Kidney (tissue), 14 donors: ENCODE data around the gene PHYHIPL. TPM values are rescaled to one million over a fixed set of nuclear protein-coding genes. Genes with fewer than 3 reads are reported as not detected.

Experiments
- DNase-seq, 5 donors: peaks; one replicate each; pipeline ENCODE4 v3.0.0-alpha.2; 2013 to 2020
- FAIRE-seq: peaks from 2 replicates; lab custom pipeline; 2012; peaks lifted over from hg19 to GRCh38; lab: Jason Lieb, UNC
- H3K27ac ChIP-seq, 2 donors: one replicate each; pipeline ENCODE4 v1.7.0; 2013; ENCODE audit warnings: low read depth in 2 of 2, low read length in 2 of 2, inconsistent platforms in 1 of 2
- H3K27me3 ChIP-seq: one replicate; pipeline ENCODE4 v1.7.1; 2013; ENCODE audit warnings: low read length, inconsistent platforms; ENCODE audit not compliant: control insufficient read depth, insufficient read depth
- H3K36me3 ChIP-seq, 3 donors: one replicate each; pipeline versions ENCODE4 v1.7.0 to v1.7.1; 2013; ENCODE audit warnings: low read length in 3 of 3, control low read depth in 1 of 3, inconsistent platforms in 1 of 3; ENCODE audit not compliant: insufficient read depth in 3 of 3, control insufficient read depth in 2 of 3
- H3K4me1 ChIP-seq, 3 donors: one replicate each; pipeline versions ENCODE4 v1.7.0 to v1.7.1; 2013; ENCODE audit warnings: low read length in 3 of 3, inconsistent platforms in 1 of 3, low read depth in 1 of 3; ENCODE audit not compliant: control insufficient read depth in 2 of 3, insufficient read depth in 2 of 3
- H3K4me3 ChIP-seq, 3 donors: one replicate each; pipeline versions ENCODE4 v1.7.0 to v1.8.1; 2013; ENCODE audit warnings: low read length in 3 of 3, control low read depth in 1 of 3, inconsistent platforms in 1 of 3
- H3K9ac ChIP-seq, 3 donors: one replicate each; pipeline versions ENCODE4 v1.7.0 to v1.7.1; 2013; ENCODE audit warnings: low read length in 3 of 3, control low read depth in 1 of 3, inconsistent platforms in 1 of 3
- H3K9me3 ChIP-seq, 3 donors: one replicate each; pipeline versions ENCODE4 v1.7.0 to v1.7.1; 2013; ENCODE audit warnings: low read length in 3 of 3, control low read depth in 1 of 3, inconsistent platforms in 1 of 3; ENCODE audit not compliant: control insufficient read depth in 2 of 3, insufficient read depth in 1 of 3
- CTCF ChIP-seq: IDR thresholded peaks from 3 replicates; pipeline ENCODE4 v1.5.1; 2012; ENCODE audit warnings: mild to moderate bottlenecking, moderate library complexity, borderline replicate concordance; ENCODE audit not compliant: insufficient read depth; ENCODE audit errors: extremely low read depth
- intact Hi-C: fragments of 100-400 bp; cut with DNase I; formaldehyde crosslinking; loops from one replicate; pipeline ENCODE4 v1.11.1; 2022
- polyA plus RNA-seq: library from polyadenylated mRNA; stranded (reverse); fragments of 350-450 nt; fragmentation: Illumina TruSeq; extraction: RNeasy Lipid Tissue Mini Kit (QIAGEN cat#74804); gene quantifications from one replicate; pipeline ENCODE4 v1.2.3, GENCODE V29; 2014; ENCODE audit warnings: low read depth, low replicate concordance; ENCODE audit not compliant: insufficient read depth
- total RNA-seq: library from RNA; stranded (reverse); fragmentation: NEBNext Ultra II Directional; extraction: Animal tissue kit (Norgen Biotek cat#: 25700); gene quantifications from one replicate; pipeline ENCODE4 v1.2.1, GENCODE V29; 2021
- donor health status: control.
- donor health status: control.
- donor health status: control.
- donor health status: control.
- donor health status: control.
- donor health status: DM: yes; HTN: yes; CAD: no.
- donor health status: Normal renal cell carcinoma (clear cell type).

The PHYHIPL gene
- total and polyA plus RNA-seq, 2 donors from 2014 or later, result 12.0 to 19.2 TPM

- DNase-seq (no peak), FAIRE-seq (no peak)
- H3K4me3 ChIP-seq, result no peak overlapping the region
- no peak overlapping the region for H3K9ac ChIP-seq
- H3K27ac ChIP-seq, result no peak overlapping the region
- intact Hi-C loops, result no loop called here
- TF ChIP-seq CTCF, result no peak
- no peaks in the 10 kb centered on the region for H3K9me3 ChIP-seq
- H3K27me3 ChIP-seq, result no peaks in the 10 kb centered on the region
- H3K4me1 ChIP-seq, result no peaks in the 10 kb centered on the region
- peaks cover 0 to 2% (median 0%) of the 10 kb centered on the region in 3 donors for H3K36me3 ChIP-seq
These were observed 94.0 kb downstream of the PHYHIPL start for GRCh38 chr10:59270492-59270891.

- Histone ChIP-seq H3K9me3 (no peaks in the 10 kb centered on the region), H3K36me3 (peaks cover 0 to 1% (median 0%) of the 10 kb centered on the region in 3 donors), H3K4me3 (no peak overlapping the region), H3K27me3 (no peaks in the 10 kb centered on the region), H3K27ac (no peak overlapping the region), H3K4me1 (no peaks in the 10 kb centered on the region), H3K9ac (no peak overlapping the region)
- TF ChIP-seq CTCF, result no peak
- FAIRE-seq, result no peak
- intact Hi-C loops, result no loop called here
- DNase-seq, result no peak
These were observed 94.7 kb downstream of the PHYHIPL start for GRCh38 chr10:59271160-59271559.

- FAIRE-seq, result no peak
- TF ChIP-seq CTCF, result no peak
- intact Hi-C loops, result no loop called here
These were observed 95.6 kb downstream of the PHYHIPL start for GRCh38 chr10:59272061-59272460.

GRCh38 chr10:59273445-59273844 lies 97.0 kb downstream of the PHYHIPL start:
- Histone ChIP-seq H3K4me3 (no peak overlapping the region), H3K9ac (no peak overlapping the region), H3K9me3 (no peaks in the 10 kb centered on the region), H3K4me1 (no peaks in the 10 kb centered on the region), H3K27me3 (no peaks in the 10 kb centered on the region), H3K36me3 (no peaks in the 10 kb centered on the region), H3K27ac (no peak overlapping the region)
- TF ChIP-seq CTCF, result no peak
- intact Hi-C loops, result no loop called here
- DNase-seq (no peak), FAIRE-seq (no peak)

More at GRCh38 chr10:59272061-59272460, 95.6 kb downstream of the PHYHIPL start:
- Histone ChIP-seq H3K9ac (no peak overlapping the region), H3K4me1 (no peaks in the 10 kb centered on the region), H3K27me3 (no peaks in the 10 kb centered on the region), H3K36me3 (no peaks in the 10 kb centered on the region), H3K9me3 (no peaks in the 10 kb centered on the region), H3K27ac (no peak overlapping the region), H3K4me3 (no peak overlapping the region)
- no peak for DNase-seq
